Peyer's patch (tissue), 4 donors: Measurements from ENCODE around the gene PDZD8.
"Not testable (repeated sequence)": the region's sequence is repeated elsewhere in the genome, so short reads cannot be mapped to it uniquely, and the experiment has no call there.

Experiments
- POLR2A ChIP-seq, 2 donors: fragments of 450-650 bp; IDR thresholded peaks; one replicate each; pipeline ENCODE4 v1.5.1; 2017; ENCODE audit warnings: antibody characterized with exemption in 2 of 2, mild to moderate bottlenecking in 2 of 2, moderate library complexity in 2 of 2
- TF ChIP-seq, protein P1 (sequence below), 6 experiments: fragments of 450-650 bp in 4 of 6; fragments of 200-600 bp in 2 of 6; sonication (generic) in 1 of 6; IDR thresholded peaks; one replicate each; pipeline ENCODE4 v1.5.1; 2017 to 2019; ENCODE audit warnings: antibody characterized with exemption in 6 of 6, mild to moderate bottlenecking in 3 of 6, moderate library complexity in 1 of 6

DNA sequence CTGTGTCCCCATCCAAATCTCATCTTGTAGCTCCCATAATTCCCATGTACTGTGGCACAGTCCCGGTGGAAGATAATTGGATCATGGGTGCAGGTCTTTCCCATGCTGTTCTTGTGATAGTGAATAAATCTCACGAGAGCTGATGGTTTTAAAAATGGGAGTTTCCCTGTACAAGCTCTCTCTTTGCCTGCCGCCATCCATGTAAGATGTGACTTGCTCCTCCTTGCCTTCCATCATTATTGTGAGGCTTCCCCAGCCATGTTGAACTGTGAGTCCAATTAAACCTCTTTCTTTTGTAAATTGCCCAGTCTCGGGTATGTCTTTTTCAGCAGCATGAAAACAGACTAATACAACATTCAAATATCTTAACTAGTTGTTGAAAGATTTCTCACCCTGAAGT is 145.1 kb downstream of the PDZD8 start:
- TF ChIP-seq, protein P1, sequence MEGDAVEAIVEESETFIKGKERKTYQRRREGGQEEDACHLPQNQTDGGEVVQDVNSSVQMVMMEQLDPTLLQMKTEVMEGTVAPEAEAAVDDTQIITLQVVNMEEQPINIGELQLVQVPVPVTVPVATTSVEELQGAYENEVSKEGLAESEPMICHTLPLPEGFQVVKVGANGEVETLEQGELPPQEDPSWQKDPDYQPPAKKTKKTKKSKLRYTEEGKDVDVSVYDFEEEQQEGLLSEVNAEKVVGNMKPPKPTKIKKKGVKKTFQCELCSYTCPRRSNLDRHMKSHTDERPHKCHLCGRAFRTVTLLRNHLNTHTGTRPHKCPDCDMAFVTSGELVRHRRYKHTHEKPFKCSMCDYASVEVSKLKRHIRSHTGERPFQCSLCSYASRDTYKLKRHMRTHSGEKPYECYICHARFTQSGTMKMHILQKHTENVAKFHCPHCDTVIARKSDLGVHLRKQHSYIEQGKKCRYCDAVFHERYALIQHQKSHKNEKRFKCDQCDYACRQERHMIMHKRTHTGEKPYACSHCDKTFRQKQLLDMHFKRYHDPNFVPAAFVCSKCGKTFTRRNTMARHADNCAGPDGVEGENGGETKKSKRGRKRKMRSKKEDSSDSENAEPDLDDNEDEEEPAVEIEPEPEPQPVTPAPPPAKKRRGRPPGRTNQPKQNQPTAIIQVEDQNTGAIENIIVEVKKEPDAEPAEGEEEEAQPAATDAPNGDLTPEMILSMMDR (IDR thresholded peaks at IDR 0.05) = not testable (repeated sequence)
- TF ChIP-seq POLR2A (IDR thresholded peaks at IDR 0.05) = not testable (repeated sequence)
